OCI-LY7 (cell line): ENCODE results near the gene L1TD1. TPM values are rescaled to one million over a fixed set of nuclear protein-coding genes. Genes with fewer than 3 reads are reported as not detected.

Experiments used
- Bru-seq: library from RNA; stranded (reverse); fragments of 400-500 nt; gene quantifications from one replicate; lab custom pipeline; 2021; lab: Mats Ljungman, UMichigan
- BruChase-seq, 2 experiments: library from RNA; stranded (reverse); fragments of 400-500 nt; gene quantifications; one replicate each; lab custom pipeline; 2021; lab: Mats Ljungman, UMichigan
- BruUV-seq: library from RNA; stranded (reverse); fragments of 400-500 nt; replicated peaks from 2 replicates; lab custom pipeline; 2021; lab: Mats Ljungman, UMichigan
- CTCF ChIA-PET: fragments of 300-600 bp; sonication (Branson Sonifier 250); formaldehyde crosslinking; loops from one replicate; lab custom pipeline; 2022; ENCODE audit warnings: antibody characterized with exemption; ENCODE audit not compliant: unreplicated experiment; lab: Charles Lee
- POLR2A ChIA-PET: fragments of 300-600 bp; sonication (Branson Sonifier 250); formaldehyde crosslinking; loops from one replicate; lab custom pipeline; 2022; ENCODE audit warnings: antibody characterized with exemption; lab: Charles Lee
- DNase-seq: peaks from one replicate; pipeline ENCODE4 v3.0.0-alpha.2; 2015; ENCODE audit warnings: low spot score
- H2AFZ ChIP-seq: fragments of 200-600 bp; sonication (generic), shearing (Covaris generic); 2 replicates; pipeline ENCODE4 v1.6.1; 2014; ENCODE audit warnings: mild to moderate bottlenecking, antibody characterized with exemption, low read length, moderate library complexity
- H3K27ac ChIP-seq: fragments of 200-600 bp; sonication (generic); 2 replicates; pipeline ENCODE4 v1.5.1; 2014; ENCODE audit warnings: mixed run types, low read depth, mild to moderate bottlenecking, moderate library complexity, low read length, inconsistent platforms; ENCODE audit not compliant: poor library complexity, severe bottlenecking
- H3K36me3 ChIP-seq: fragments of 200-600 bp; sonication (generic); 2 replicates; pipeline ENCODE4 v1.6.1; 2014; ENCODE audit warnings: mild to moderate bottlenecking, antibody characterized with exemption, low read length, moderate library complexity, mixed read lengths; ENCODE audit not compliant: insufficient read depth
- H3K4me1 ChIP-seq: fragments of 200-600 bp; sonication (generic); 2 replicates; pipeline ENCODE4 v1.5.1; 2014; ENCODE audit warnings: mild to moderate bottlenecking, low read length; ENCODE audit not compliant: insufficient read depth, poor library complexity, severe bottlenecking
- H3K4me2 ChIP-seq: fragments of 200-600 bp; sonication (generic); 2 replicates; pipeline ENCODE4 v1.6.1; 2014; ENCODE audit warnings: mild to moderate bottlenecking, low read length
- H3K4me3 ChIP-seq: fragments of 200-600 bp; sonication (generic); 2 replicates; pipeline ENCODE4 v1.5.1; 2014; ENCODE audit warnings: mild to moderate bottlenecking, low read depth, low read length; ENCODE audit not compliant: poor library complexity, severe bottlenecking
- H3K79me2 ChIP-seq: fragments of 200-600 bp; sonication (generic); 2 replicates; pipeline ENCODE4 v1.6.1; 2016; ENCODE audit warnings: low read depth, mild to moderate bottlenecking, low read length, moderate library complexity, mixed read lengths; ENCODE audit not compliant: insufficient read depth
- H3K9me2 ChIP-seq: fragments of 200-600 bp; sonication (generic); 2 replicates; pipeline ENCODE4 v1.6.1; 2016; ENCODE audit warnings: mild to moderate bottlenecking, low read length, mixed read lengths; ENCODE audit not compliant: insufficient read depth
- H3K9me3 ChIP-seq: fragments of 200-600 bp; sonication (generic); 2 replicates; pipeline ENCODE4 v1.6.1; 2014; ENCODE audit warnings: mild to moderate bottlenecking, mixed run types, low read length, mixed read lengths
- H4K20me1 ChIP-seq: fragments of 200-600 bp; sonication (generic); 2 replicates; pipeline ENCODE4 v1.6.1; 2014; ENCODE audit warnings: mild to moderate bottlenecking, antibody characterized with exemption, low read length, moderate library complexity, mixed read lengths; ENCODE audit not compliant: insufficient read depth
- EZH2phosphoT487 ChIP-seq: fragments of 200-600 bp; sonication (generic); IDR thresholded peaks from 2 replicates; pipeline ENCODE4 v1.6.1; 2018; ENCODE audit warnings: low read depth, borderline replicate concordance, mild to moderate bottlenecking, mixed run types, antibody characterized with exemption, low read length, moderate library complexity, mixed read lengths
- intact Hi-C: fragments of 100-400 bp; cut with micrococcal nuclease; formaldehyde crosslinking; loops from one replicate; pipeline ENCODE4 v1.10.0; 2022; ENCODE audit not compliant: unreplicated experiment
- long read RNA-seq: library from polyadenylated mRNA; stranded (forward); transcript quantifications from one replicate; pipeline ENCODE4 v2.0.0, GENCODE V29; 2022
- total RNA-seq, 2 experiments: library from RNA; depleted of rRNA in 1 of 2; stranded (reverse); fragments of >200 nt in 1 of 2; shearing (Covaris generic) in 1 of 2; gene quantifications; 2 replicates each; pipeline ENCODE4 v1.2.3, GENCODE V29; 2014 to 2022
- TF ChIP-seq, protein P1 (sequence below): fragments of 200-600 bp; sonication (generic); conservative IDR thresholded peaks from 2 replicates; pipeline ENCODE4 v1.5.1; 2014; ENCODE audit warnings: mild to moderate bottlenecking, antibody characterized with exemption, low read length, moderate library complexity, mixed read lengths

Gene L1TD1, protein sequence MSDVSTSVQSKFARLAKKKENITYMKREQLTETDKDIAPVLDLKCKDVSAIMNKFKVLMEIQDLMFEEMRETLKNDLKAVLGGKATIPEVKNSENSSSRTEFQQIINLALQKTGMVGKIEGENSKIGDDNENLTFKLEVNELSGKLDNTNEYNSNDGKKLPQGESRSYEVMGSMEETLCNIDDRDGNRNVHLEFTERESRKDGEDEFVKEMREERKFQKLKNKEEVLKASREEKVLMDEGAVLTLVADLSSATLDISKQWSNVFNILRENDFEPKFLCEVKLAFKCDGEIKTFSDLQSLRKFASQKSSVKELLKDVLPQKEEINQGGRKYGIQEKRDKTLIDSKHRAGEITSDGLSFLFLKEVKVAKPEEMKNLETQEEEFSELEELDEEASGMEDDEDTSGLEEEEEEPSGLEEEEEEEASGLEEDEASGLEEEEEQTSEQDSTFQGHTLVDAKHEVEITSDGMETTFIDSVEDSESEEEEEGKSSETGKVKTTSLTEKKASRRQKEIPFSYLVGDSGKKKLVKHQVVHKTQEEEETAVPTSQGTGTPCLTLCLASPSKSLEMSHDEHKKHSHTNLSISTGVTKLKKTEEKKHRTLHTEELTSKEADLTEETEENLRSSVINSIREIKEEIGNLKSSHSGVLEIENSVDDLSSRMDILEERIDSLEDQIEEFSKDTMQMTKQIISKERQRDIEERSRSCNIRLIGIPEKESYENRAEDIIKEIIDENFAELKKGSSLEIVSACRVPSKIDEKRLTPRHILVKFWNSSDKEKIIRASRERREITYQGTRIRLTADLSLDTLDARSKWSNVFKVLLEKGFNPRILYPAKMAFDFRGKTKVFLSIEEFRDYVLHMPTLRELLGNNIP
- total RNA-seq (2014; rRNA removed; shearing (Covaris generic)) (not detected in 2 replicates), total RNA-seq (2022) (not detected in 2 replicates), Bru-seq, nascent RNA (not detected), BruChase-seq, experiment 1, labeled RNA remaining after a 6-hour chase (not detected), BruChase-seq, experiment 2, labeled RNA remaining after a 2-hour chase (not detected)
- long read RNA-seq = 0 reads

DNA sequence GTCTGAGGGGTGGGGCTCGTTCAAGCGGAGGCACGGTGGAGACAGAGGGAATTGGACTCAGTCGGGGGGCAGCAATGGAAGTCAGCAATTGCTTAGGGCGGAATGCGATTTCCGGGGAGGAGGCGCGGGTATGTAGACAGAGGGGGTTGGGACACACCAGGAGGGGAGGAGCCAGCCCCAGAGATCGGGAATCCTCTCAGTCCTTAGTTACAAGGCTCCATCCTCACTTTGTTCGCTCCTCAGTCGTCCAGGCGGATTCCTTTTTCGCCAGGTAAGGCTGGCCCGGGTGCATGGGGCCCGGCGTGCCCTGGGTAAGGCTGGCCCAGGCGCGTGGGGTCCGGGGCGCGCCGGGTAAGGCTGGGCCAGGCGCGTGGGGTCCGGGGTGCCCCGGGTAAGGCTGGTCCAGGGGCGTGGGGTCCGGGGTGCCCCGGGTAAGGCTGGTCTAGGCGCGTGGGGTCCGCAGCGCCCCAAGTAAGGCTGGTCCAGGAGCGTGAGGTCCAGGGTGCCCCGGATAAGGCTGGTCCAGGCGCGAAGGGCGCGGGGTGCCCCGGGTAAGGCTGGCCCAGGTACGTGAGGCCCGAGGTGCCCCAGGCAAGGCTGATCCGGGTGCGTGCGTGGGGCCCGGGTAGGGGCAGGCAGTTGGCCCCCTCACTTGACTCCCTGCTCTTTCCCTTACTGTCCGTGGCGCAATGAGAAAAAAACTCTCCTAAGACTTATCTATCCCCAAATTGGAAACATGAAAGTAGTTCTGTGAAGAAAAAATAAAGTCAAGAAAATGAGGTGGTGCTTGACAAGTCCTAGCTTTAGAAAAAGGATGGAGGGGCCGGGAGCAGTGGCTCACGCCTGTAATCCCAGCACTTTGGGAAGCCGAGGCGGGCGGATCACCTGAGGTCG lies at the start of gene L1TD1:
Gene L1TD1, plus strand, starts transcription at position 199 of the 894 bp plus-strand sequence. CDS start 11,780 bp downstream, outside the sequence.
- intact Hi-C loops = no loop called here
- no peak within 1 kb of the TSS for H2AFZ ChIP-seq

DNA sequence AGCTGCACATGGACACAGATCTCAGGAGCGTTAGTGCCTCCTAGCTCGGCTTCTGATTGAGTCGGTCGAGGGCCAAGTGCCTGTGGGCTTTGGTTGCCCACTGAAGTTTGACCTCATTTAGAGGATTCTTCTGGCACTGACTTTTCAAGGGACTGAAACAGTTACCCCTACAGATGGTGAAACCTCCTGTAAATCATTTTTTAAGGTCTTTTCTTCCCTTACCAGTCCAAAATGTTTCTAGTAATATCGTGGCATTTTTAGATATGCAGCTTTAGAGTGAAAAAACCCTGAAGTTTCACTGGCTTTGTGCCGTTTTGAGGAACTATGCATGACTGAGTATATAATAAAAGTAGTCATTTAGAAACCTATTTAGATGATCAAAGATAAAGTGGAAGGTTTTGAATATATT lies 34.7 kb upstream of the L1TD1 start:
- no peak for TF ChIP-seq EZH2phosphoT487
- TF ChIP-seq, protein P1, sequence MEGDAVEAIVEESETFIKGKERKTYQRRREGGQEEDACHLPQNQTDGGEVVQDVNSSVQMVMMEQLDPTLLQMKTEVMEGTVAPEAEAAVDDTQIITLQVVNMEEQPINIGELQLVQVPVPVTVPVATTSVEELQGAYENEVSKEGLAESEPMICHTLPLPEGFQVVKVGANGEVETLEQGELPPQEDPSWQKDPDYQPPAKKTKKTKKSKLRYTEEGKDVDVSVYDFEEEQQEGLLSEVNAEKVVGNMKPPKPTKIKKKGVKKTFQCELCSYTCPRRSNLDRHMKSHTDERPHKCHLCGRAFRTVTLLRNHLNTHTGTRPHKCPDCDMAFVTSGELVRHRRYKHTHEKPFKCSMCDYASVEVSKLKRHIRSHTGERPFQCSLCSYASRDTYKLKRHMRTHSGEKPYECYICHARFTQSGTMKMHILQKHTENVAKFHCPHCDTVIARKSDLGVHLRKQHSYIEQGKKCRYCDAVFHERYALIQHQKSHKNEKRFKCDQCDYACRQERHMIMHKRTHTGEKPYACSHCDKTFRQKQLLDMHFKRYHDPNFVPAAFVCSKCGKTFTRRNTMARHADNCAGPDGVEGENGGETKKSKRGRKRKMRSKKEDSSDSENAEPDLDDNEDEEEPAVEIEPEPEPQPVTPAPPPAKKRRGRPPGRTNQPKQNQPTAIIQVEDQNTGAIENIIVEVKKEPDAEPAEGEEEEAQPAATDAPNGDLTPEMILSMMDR = no peak
- DNase-seq = no peak
- Histone ChIP-seq H2AFZ (no peak overlapping the region), H3K4me1 (peaks cover 7% of the 10 kb centered on the region), H3K79me2 (no peaks in the 10 kb centered on the region), H3K4me2 (no peak overlapping the region), H3K27ac (no peak overlapping the region), H3K9me2 (no peaks in the 10 kb centered on the region), H3K36me3 (no peaks in the 10 kb centered on the region), H4K20me1 (no peaks in the 10 kb centered on the region), H3K9me3 (no peaks in the 10 kb centered on the region), H3K4me3 (no peak overlapping the region)
- ChIA-PET POLR2A (interaction anchor here (1.0 kb wide), 1 partner anchor 167 kb away, joined by 3 read pairs; no protein-coding TSS in a partner anchor), CTCF (no interaction called here)
- intact Hi-C loops = no loop called here
- no TSS peak for BruUV-seq

More for the DNA sequence above, at the start of gene L1TD1:
- Histone ChIP-seq H3K9me3 (no peaks in the 10 kb centered on the region), H3K79me2 (no peaks in the 10 kb centered on the region), H3K4me1 (no peaks in the 10 kb centered on the region), H3K9me2 (no peaks in the 10 kb centered on the region), H3K27ac (no peak within 1 kb of the TSS), H4K20me1 (no peaks in the 10 kb centered on the region), H3K36me3 (no peaks in the 10 kb centered on the region), H3K4me3 (no peak within 1 kb of the TSS), H3K4me2 (no peak within 1 kb of the TSS)
- TF ChIP-seq, protein P1 = no peak
- TF ChIP-seq EZH2phosphoT487 = no peak
- no TSS peak for BruUV-seq
- CTCF ChIA-PET = no interaction called here
- no peak for DNase-seq
- POLR2A ChIA-PET = interaction anchor here (0.6 kb wide), 1 partner anchor 988 kb away, joined by 4 read pairs; no protein-coding TSS in a partner anchor
